OCI-LY7 (cell line): ENCODE data around the gene NISCH. TPM values are rescaled to one million over a fixed set of nuclear protein-coding genes. Genes with fewer than 3 reads are reported as not detected.
A peak's percentile ranks its signal among the peaks of the same experiment; 100 is the strongest.

ENCODE experiments used
- BruUV-seq: library from RNA; stranded (reverse); fragments of 400-500 nt; replicated peaks from 2 replicates; lab custom pipeline; 2021; lab: Mats Ljungman, UMichigan
- CTCF ChIA-PET: fragments of 300-600 bp; sonication (Branson Sonifier 250); formaldehyde crosslinking; loops from one replicate; lab custom pipeline; 2022; ENCODE audit warnings: antibody characterized with exemption; ENCODE audit not compliant: unreplicated experiment; lab: Charles Lee
- POLR2A ChIA-PET: fragments of 300-600 bp; sonication (Branson Sonifier 250); formaldehyde crosslinking; loops from one replicate; lab custom pipeline; 2022; ENCODE audit warnings: antibody characterized with exemption; lab: Charles Lee
- DNase-seq: peaks from one replicate; pipeline ENCODE4 v3.0.0-alpha.2; 2015; ENCODE audit warnings: low spot score
- H2AFZ ChIP-seq: fragments of 200-600 bp; sonication (generic), shearing (Covaris generic); 2 replicates; pipeline ENCODE4 v1.6.1; 2014; ENCODE audit warnings: mild to moderate bottlenecking, antibody characterized with exemption, low read length, moderate library complexity
- H3K27ac ChIP-seq: fragments of 200-600 bp; sonication (generic); 2 replicates; pipeline ENCODE4 v1.5.1; 2014; ENCODE audit warnings: mixed run types, low read depth, mild to moderate bottlenecking, moderate library complexity, low read length, inconsistent platforms; ENCODE audit not compliant: poor library complexity, severe bottlenecking
- H3K36me3 ChIP-seq: fragments of 200-600 bp; sonication (generic); 2 replicates; pipeline ENCODE4 v1.6.1; 2014; ENCODE audit warnings: mild to moderate bottlenecking, antibody characterized with exemption, low read length, moderate library complexity, mixed read lengths; ENCODE audit not compliant: insufficient read depth
- H3K4me1 ChIP-seq: fragments of 200-600 bp; sonication (generic); 2 replicates; pipeline ENCODE4 v1.5.1; 2014; ENCODE audit warnings: mild to moderate bottlenecking, low read length; ENCODE audit not compliant: insufficient read depth, poor library complexity, severe bottlenecking
- H3K4me2 ChIP-seq: fragments of 200-600 bp; sonication (generic); 2 replicates; pipeline ENCODE4 v1.6.1; 2014; ENCODE audit warnings: mild to moderate bottlenecking, low read length
- H3K4me3 ChIP-seq: fragments of 200-600 bp; sonication (generic); 2 replicates; pipeline ENCODE4 v1.5.1; 2014; ENCODE audit warnings: mild to moderate bottlenecking, low read depth, low read length; ENCODE audit not compliant: poor library complexity, severe bottlenecking
- H3K79me2 ChIP-seq: fragments of 200-600 bp; sonication (generic); 2 replicates; pipeline ENCODE4 v1.6.1; 2016; ENCODE audit warnings: low read depth, mild to moderate bottlenecking, low read length, moderate library complexity, mixed read lengths; ENCODE audit not compliant: insufficient read depth
- H3K9me2 ChIP-seq: fragments of 200-600 bp; sonication (generic); 2 replicates; pipeline ENCODE4 v1.6.1; 2016; ENCODE audit warnings: mild to moderate bottlenecking, low read length, mixed read lengths; ENCODE audit not compliant: insufficient read depth
- H3K9me3 ChIP-seq: fragments of 200-600 bp; sonication (generic); 2 replicates; pipeline ENCODE4 v1.6.1; 2014; ENCODE audit warnings: mild to moderate bottlenecking, mixed run types, low read length, mixed read lengths
- H4K20me1 ChIP-seq: fragments of 200-600 bp; sonication (generic); 2 replicates; pipeline ENCODE4 v1.6.1; 2014; ENCODE audit warnings: mild to moderate bottlenecking, antibody characterized with exemption, low read length, moderate library complexity, mixed read lengths; ENCODE audit not compliant: insufficient read depth
- CTCF ChIP-seq: fragments of 200-600 bp; sonication (generic); conservative IDR thresholded peaks from 2 replicates; pipeline ENCODE4 v1.5.1; 2014; ENCODE audit warnings: mild to moderate bottlenecking, antibody characterized with exemption, low read length, moderate library complexity, mixed read lengths
- EZH2phosphoT487 ChIP-seq: fragments of 200-600 bp; sonication (generic); IDR thresholded peaks from 2 replicates; pipeline ENCODE4 v1.6.1; 2018; ENCODE audit warnings: low read depth, borderline replicate concordance, mild to moderate bottlenecking, mixed run types, antibody characterized with exemption, low read length, moderate library complexity, mixed read lengths
- intact Hi-C: fragments of 100-400 bp; cut with micrococcal nuclease; formaldehyde crosslinking; loops from one replicate; pipeline ENCODE4 v1.10.0; 2022; ENCODE audit not compliant: unreplicated experiment
- total RNA-seq, 2 experiments: library from RNA; depleted of rRNA in 1 of 2; stranded (reverse); fragments of >200 nt in 1 of 2; shearing (Covaris generic) in 1 of 2; gene quantifications; 2 replicates each; pipeline ENCODE4 v1.2.3, GENCODE V29; 2014 to 2022

Gene NISCH
- total RNA-seq, 2 experiments from 2014 or later, result 60.5 to 73.3 TPM

- no peak for TF ChIP-seq EZH2phosphoT487
- ChIA-PET POLR2A (no interaction called here), CTCF (no interaction called here)
- Histone ChIP-seq H3K4me1 (no peaks in the 10 kb centered on the region), H3K79me2 (no peaks in the 10 kb centered on the region), H3K4me2 (no peak overlapping the region), H3K36me3 (peaks cover 84% of the 10 kb centered on the region), H2AFZ (no peak overlapping the region), H3K9me2 (no peaks in the 10 kb centered on the region), H3K4me3 (no peak overlapping the region), H4K20me1 (no peaks in the 10 kb centered on the region), H3K27ac (no peak overlapping the region), H3K9me3 (no peaks in the 10 kb centered on the region)
- no peak for DNase-seq
- no TSS peak for BruUV-seq
- intact Hi-C loops, result no loop called here
These were observed 23.9 kb downstream of the NISCH start for GRCh38 chr3:52479037-52479876.

DNA sequence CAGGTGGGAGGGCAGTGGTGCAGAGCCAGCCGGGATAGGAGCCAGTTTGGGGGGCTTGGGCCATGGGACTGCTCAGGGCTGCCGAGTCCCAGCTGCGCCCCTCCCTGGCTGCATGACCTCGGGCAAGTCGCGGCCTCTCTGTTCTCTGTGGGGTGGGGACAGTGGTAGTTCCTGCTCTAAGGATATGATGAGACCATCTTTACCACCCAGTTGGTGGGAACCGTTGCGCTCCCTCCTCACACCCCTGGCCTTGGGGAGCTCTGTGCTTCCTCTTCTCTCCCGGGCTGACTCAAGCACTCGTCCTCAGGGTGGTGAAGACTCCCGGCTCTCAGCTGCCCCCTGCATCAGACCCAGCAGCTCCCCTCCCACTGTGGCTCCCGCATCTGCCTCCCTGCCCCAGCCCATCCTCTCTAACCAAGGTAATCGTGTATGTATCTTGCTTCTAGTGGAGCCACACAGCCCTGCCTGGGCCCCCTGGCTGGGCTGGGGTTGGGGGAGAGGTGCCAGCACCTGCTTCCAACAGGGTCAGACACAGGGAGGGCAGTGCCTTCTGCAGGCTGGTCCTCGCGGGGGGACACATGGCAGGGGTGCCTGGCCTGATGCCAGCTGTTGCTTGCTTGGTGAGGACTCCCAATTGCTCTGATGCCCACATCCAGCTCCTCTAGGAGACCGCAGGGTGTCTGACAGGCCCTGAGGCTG lies 24.6 kb downstream of the NISCH start:
- no peaks in the 10 kb centered on the region for H3K9me3 ChIP-seq
- H3K4me3 ChIP-seq, result no peak overlapping the region
- no peak for DNase-seq
- no TSS peak for BruUV-seq
- peaks cover 78% of the 10 kb centered on the region for H3K36me3 ChIP-seq
- ChIA-PET POLR2A (no interaction called here), CTCF (no interaction called here)
- H3K27ac ChIP-seq, result no peak overlapping the region
- intact Hi-C loops, result no loop called here
- H3K79me2 ChIP-seq, result no peaks in the 10 kb centered on the region
- H3K4me2 ChIP-seq, result no peak overlapping the region
- TF ChIP-seq EZH2phosphoT487 (no peak), CTCF (no peak)
- no peak overlapping the region for H2AFZ ChIP-seq
- no peaks in the 10 kb centered on the region for H3K9me2 ChIP-seq
- no peaks in the 10 kb centered on the region for H3K4me1 ChIP-seq
- no peaks in the 10 kb centered on the region for H4K20me1 ChIP-seq

DNA sequence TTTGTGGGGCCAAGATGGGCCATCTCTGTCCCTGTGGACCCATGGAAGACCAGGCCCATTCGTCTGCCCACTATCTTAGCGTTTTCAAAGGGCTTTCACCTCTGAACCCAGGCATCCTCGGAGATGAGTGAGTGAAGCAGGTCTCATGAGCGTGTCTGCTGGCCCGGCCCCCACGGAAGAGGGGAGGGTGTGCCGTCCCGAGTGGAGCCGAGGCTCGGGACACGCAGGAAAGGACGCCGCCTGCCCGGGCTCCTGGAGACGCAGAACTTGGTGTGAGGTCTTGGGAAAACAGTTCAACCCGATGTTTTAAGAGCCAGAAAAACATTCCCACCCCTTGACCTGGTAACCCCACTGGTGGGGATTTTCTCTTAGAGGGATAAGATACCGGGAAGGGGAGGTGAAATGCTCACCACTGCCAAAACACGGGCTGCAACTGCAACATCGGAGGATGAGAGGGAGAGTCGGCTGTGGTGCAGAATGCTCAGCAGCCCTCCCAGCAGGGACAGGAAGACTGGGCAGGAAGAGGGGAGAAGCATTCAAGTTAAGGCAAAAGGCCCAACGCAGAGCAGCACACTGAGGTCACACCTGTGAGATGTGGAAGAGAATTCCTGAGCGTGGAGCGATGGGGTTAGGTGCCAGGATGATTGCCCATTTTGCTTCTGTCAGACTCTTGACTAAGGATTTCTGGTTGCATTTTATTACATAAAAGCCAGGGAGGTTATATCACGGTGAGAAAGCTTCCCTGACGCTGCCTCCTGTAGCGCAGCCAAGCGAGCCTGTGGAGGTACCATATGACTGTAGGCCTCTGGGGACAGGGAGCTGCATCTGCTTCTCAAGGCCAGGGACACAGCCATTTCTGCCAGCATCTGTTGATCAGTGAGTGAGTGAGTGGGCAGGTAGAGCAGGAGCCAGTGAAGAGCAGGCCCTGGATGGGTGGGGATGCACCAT lies 25.6 kb downstream of the NISCH start:
- no peaks in the 10 kb centered on the region for H4K20me1 ChIP-seq
- ChIA-PET POLR2A (no interaction called here), CTCF (no interaction called here)
- no peak for DNase-seq
- H3K4me2 ChIP-seq, result no peak overlapping the region
- TF ChIP-seq CTCF (no peak), EZH2phosphoT487 (no peak)
- no peaks in the 10 kb centered on the region for H3K9me2 ChIP-seq
- H3K79me2 ChIP-seq, result no peaks in the 10 kb centered on the region
- no peak overlapping the region for H3K27ac ChIP-seq
- peaks cover 74% of the 10 kb centered on the region for H3K36me3 ChIP-seq
- intact Hi-C loops, result no loop called here
- H3K4me3 ChIP-seq, result no peak overlapping the region
- BruUV-seq, result TSS peak; percentile 48
- no peaks in the 10 kb centered on the region for H3K9me3 ChIP-seq
- H2AFZ ChIP-seq, result no peak overlapping the region
- no peaks in the 10 kb centered on the region for H3K4me1 ChIP-seq
